ENCODE measurements around the gene ZNF358.

The ZNF358 gene

GRCh38 chr19:7562646-7563393 is 46.9 kb downstream of the ZNF358 start:
- no peak for DNase-seq

GRCh38 chr19:7564866-7565265 is 49.0 kb downstream of the ZNF358 start:
- no peak for DNase-seq

- no peak for DNase-seq
These were observed 49.4 kb downstream of the ZNF358 start for GRCh38 chr19:7565332-7565731.

Measured in activated gamma-delta T cell treated with Interleukin-2 at 50 U/mL for 16 hours (primary cell).